K562 (cell line): ENCODE measurements around the gene JUNB. TPM values are rescaled to one million over a fixed set of nuclear protein-coding genes. Genes with fewer than 3 reads are reported as not detected.
A peak's percentile ranks its signal among the peaks of the same experiment; 100 is the strongest.

Experiments
- ATAC-seq: fragments of 200-7000 bp; cut with Tn5 transposase; 3 replicates; pipeline ENCODE4 v1.9.1; 2020; ENCODE audit warnings: moderate library complexity
- BruUV-seq: library from RNA; stranded (reverse); fragments of 400-500 nt; replicated peaks from 2 replicates; lab custom pipeline; 2021; lab: Mats Ljungman, UMichigan
- CTCF ChIA-PET: fragments of 300-600 bp; formaldehyde crosslinking; extraction: SDS; loops from one replicate; lab custom pipeline; 2021; ENCODE audit warnings: low intra/inter-chr PET ratio; lab: Yijun Ruan, JAX
- POLR2A ChIA-PET: fragments of 300-600, 350-650 bp; sonication (Branson Sonifier 250); formaldehyde crosslinking; extraction: SDS; loops from one replicate; lab custom pipeline; 2021; ENCODE audit warnings: antibody characterized with exemption, inconsistent platforms; lab: Yijun Ruan, JAX
- DNase-seq, 4 experiments: peaks; one replicate each; pipeline versions ENCODE4 v3.0.0 to v3.0.0-alpha.2; 2011 to 2018; ENCODE audit warnings: low spot score in 3 of 4, mixed read lengths in 3 of 4; ENCODE audit errors: extremely low read depth in 1 of 4
- FAIRE-seq: peaks from 2 replicates; lab custom pipeline; 2011; peaks lifted over from hg19 to GRCh38; lab: Jason Lieb, UNC
- H2AFZ ChIP-seq: 2 replicates; pipeline ENCODE4 v1.6.0; 2011; ENCODE audit warnings: low read depth, low read length, control low read depth, inconsistent platforms
- H3K27ac ChIP-seq: fragments of 200-600 bp; 3 replicates; pipeline ENCODE4 v1.8.0; 2011; ENCODE audit warnings: low read depth, mild to moderate bottlenecking, control low read depth, inconsistent platforms, low read length, moderate library complexity, mixed read lengths; ENCODE audit errors: extremely low read depth
- H3K27me3 ChIP-seq, 2 experiments: fragments of 300-600 bp in 1 of 2; 2 replicates in 1 of 2; 3 replicates in 1 of 2; pipeline versions ENCODE4 v1.6.0 to v1.8.0; 2011; ENCODE audit warnings: inconsistent platforms in 2 of 2, low read length in 2 of 2, mild to moderate bottlenecking in 1 of 2, mixed read lengths in 1 of 2, moderate library complexity in 1 of 2; ENCODE audit not compliant: control insufficient read depth in 2 of 2, insufficient read depth in 2 of 2
- H3K36me3 ChIP-seq: fragments of 300-600 bp; 3 replicates; pipeline ENCODE4 v1.8.0; 2011; ENCODE audit warnings: mild to moderate bottlenecking, low read length, inconsistent platforms; ENCODE audit not compliant: control insufficient read depth, insufficient read depth
- H3K4me1 ChIP-seq, 2 experiments: fragments of 200-600 bp in 1 of 2; replicated peaks in 1 of 2; 2 replicates in 1 of 2; 3 replicates in 1 of 2; pipeline versions ENCODE4 v1.5.1 to v1.8.0; 2011; ENCODE audit warnings: inconsistent platforms in 2 of 2, low read length in 2 of 2, mild to moderate bottlenecking in 1 of 2, mixed read lengths in 1 of 2, moderate library complexity in 1 of 2; ENCODE audit not compliant: control insufficient read depth in 2 of 2, insufficient read depth in 2 of 2
- H3K4me2 ChIP-seq: 2 replicates; pipeline ENCODE4 v1.6.1; 2011; ENCODE audit warnings: low read length, control low read depth, inconsistent platforms, mixed read lengths; ENCODE audit not compliant: insufficient read depth
- H3K4me3 ChIP-seq: fragments of 200-600 bp; sonication (generic), shearing (Covaris generic); 2 replicates; pipeline ENCODE4 v1.5.1; 2016; ENCODE audit warnings: control low read depth, inconsistent platforms
- H3K79me2 ChIP-seq: fragments of 200-600 bp; 3 replicates; pipeline ENCODE4 v1.8.0; 2011; ENCODE audit warnings: low read length, inconsistent platforms; ENCODE audit not compliant: control insufficient read depth, insufficient read depth
- H3K9ac ChIP-seq, 2 experiments: 2 replicates each; pipeline versions ENCODE4 v1.6.0 to v1.6.1; 2011; ENCODE audit warnings: low read depth in 2 of 2, low read length in 2 of 2, control low read depth in 1 of 2, inconsistent platforms in 1 of 2, mild to moderate bottlenecking in 1 of 2, mixed read lengths in 1 of 2; ENCODE audit not compliant: insufficient read depth in 1 of 2
- H3K9me1 ChIP-seq: one replicate; pipeline ENCODE4 v1.6.0; 2011; ENCODE audit warnings: inconsistent platforms, mild to moderate bottlenecking, low read length, moderate library complexity; ENCODE audit not compliant: control insufficient read depth, insufficient read depth
- H3K9me3 ChIP-seq: replicated peaks from 2 replicates; pipeline ENCODE4 v1.5.1; 2011; ENCODE audit warnings: low read depth, low read length, inconsistent platforms; ENCODE audit not compliant: control insufficient read depth, insufficient read depth
- H4K20me1 ChIP-seq: replicated peaks from 2 replicates; pipeline ENCODE4 v1.6.1; 2011; ENCODE audit warnings: low read length, inconsistent platforms, mixed read lengths; ENCODE audit not compliant: control insufficient read depth, insufficient read depth
- CBFB ChIP-seq: sonication (generic); formaldehyde crosslinking; IDR thresholded peaks from 2 replicates; pipeline ENCODE4 v1.4.0; 2020; ENCODE audit warnings: mild to moderate bottlenecking, missing genetic modification reagents
- MYNN ChIP-seq, 2 experiments: sonication (generic); formaldehyde crosslinking in 1 of 2; IDR thresholded peaks; 2 replicates each; pipeline versions ENCODE4 v1.5.0 to v1.6.1; 2016 to 2020; ENCODE audit warnings: antibody characterized with exemption in 1 of 2, missing genetic modification reagents in 1 of 2
- SAFB ChIP-seq: fragments of 200-400 bp; formaldehyde crosslinking; IDR thresholded peaks from 2 replicates; pipeline ENCODE4 v1.6.1; 2017; ENCODE audit warnings: low read depth, low read length, borderline replicate concordance
- TAF1 ChIP-seq: IDR thresholded peaks from 2 replicates; pipeline ENCODE4 v1.6.1; 2011; ENCODE audit warnings: mild to moderate bottlenecking, low read length, moderate library complexity; ENCODE audit not compliant: insufficient read depth, control insufficient read depth, severe bottlenecking; ENCODE audit errors: extremely low read depth
- ZC3H11A ChIP-seq: IDR thresholded peaks from 2 replicates; pipeline ENCODE4 v1.6.1; 2012; ENCODE audit warnings: low read depth, low read length, improper control_type of control experiment
- ZNF124 ChIP-seq: sonication (generic); formaldehyde crosslinking; IDR thresholded peaks from 2 replicates; pipeline ENCODE4 v1.8.1; 2022; ENCODE audit warnings: missing genetic modification reagents
- WGBS: fragments of 100-300 bp; shearing (Covaris generic); methylation state at CpG from one replicate; pipeline ENCODE4 v1.1.6; 2016; ENCODE audit warnings: low coverage, mixed read lengths; ENCODE audit not compliant: insufficient coverage; ENCODE audit errors: missing lambda C conversion rate; 5-methylcytosine and 5-hydroxymethylcytosine counted together
- in situ Hi-C: fragments of 300-500 bp; cut with MboI; formaldehyde crosslinking; loops from 4 replicates; pipeline ENCODE4 v1.15.0; 2018; ENCODE audit warnings: inconsistent platforms, mixed read lengths
- intact Hi-C: fragments of 100-400 bp; cut with micrococcal nuclease; formaldehyde crosslinking; loops from 2 replicates; pipeline ENCODE4 v1.14.2; 2022
- polyA plus RNA-seq, 8 experiments: library from polyadenylated mRNA; depleted of rRNA in 4 of 8; stranded (reverse) in 5 of 8; unstranded in 3 of 8; fragments of >200 nt; fragmentation: Nextera tagmentation in 2 of 8; fragmentation: Illumina TruSeq in 1 of 8; extraction: Ambion mirVana in 2 of 8; extraction: Trizol in 1 of 8; gene quantifications; 2 replicates each; pipeline versions ENCODE4 v1.2.1 to v1.2.3, GENCODE V29; 2011 to 2014; ENCODE audit warnings: inconsistent platforms in 1 of 8, missing spikeins in 1 of 8
- total RNA-seq, 7 experiments: library from RNA; depleted of rRNA in 6 of 7; stranded (reverse); fragments of >200 nt in 6 of 7; fragmentation: Illumina TruSeq in 2 of 7; extraction: Trizol in 2 of 7; gene quantifications; 2 replicates each; pipeline versions ENCODE4 v1.2.1 to v1.2.3, GENCODE V29; 2011 to 2021; ENCODE audit warnings: low replicate concordance in 1 of 7
- TF ChIP-seq, protein P1 (sequence below): fragments of 200-600 bp; sonication (generic); IDR thresholded peaks from one replicate; pipeline ENCODE4 v1.6.1; 2012; ENCODE audit warnings: mild to moderate bottlenecking, low read depth, low read length, inconsistent platforms
- TF ChIP-seq, protein P2 (sequence below): fragments of 450-650 bp; IDR thresholded peaks from 2 replicates; pipeline ENCODE4 v1.6.1; 2016; ENCODE audit warnings: borderline replicate concordance

Gene JUNB
- total and polyA plus RNA-seq, 9 of the 15 experiments (the other 6 are each of a cell fraction or from before 2014, with no cell fraction given) = 0.23 to 88.1 (median 13.1) TPM

DNA sequence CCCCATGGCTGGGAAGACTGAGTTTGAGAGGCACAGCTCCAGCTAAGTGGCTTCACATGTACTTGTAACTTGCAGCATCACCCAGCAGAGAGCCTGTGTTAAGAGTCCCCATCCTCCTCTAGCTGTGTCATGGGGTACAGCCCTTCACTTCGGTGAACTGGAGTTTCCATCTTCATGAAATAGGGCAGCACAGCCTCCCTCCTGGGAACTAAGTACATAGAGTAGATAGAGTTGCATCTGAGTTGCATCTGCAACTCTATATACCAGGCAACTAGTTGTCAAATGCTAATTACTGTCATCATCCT, 9.1 kb downstream of the JUNB start:
- Histone ChIP-seq H3K27me3 (no peaks in the 10 kb centered on the region), H3K4me2 (peak overlapping the region; percentile 82), H3K9me1 (no peaks in the 10 kb centered on the region), H3K9me3 (no peaks in the 10 kb centered on the region), H3K4me1 (peaks cover 35 to 62% of the 10 kb centered on the region in 2 experiments; a peak in 4 of 5 replicates), H3K79me2 (peaks cover 30% of the 10 kb centered on the region), H3K27ac (peak overlapping the region; percentile 90; the same call in 2 of the 3 replicates), H3K4me3 (peak overlapping the region; percentile 76), H2AFZ (no peak overlapping the region), H3K36me3 (peaks cover 33% of the 10 kb centered on the region; the same call in 2 of the 3 replicates), H4K20me1 (no peaks in the 10 kb centered on the region), H3K9ac (peak overlapping the region; percentile 90 to 96)
- no peak for DNase-seq
- in situ Hi-C loops = no loop called here
- CTCF ChIA-PET = no interaction called here
- POLR2A ChIA-PET = interaction anchor here (0.5 to 2.7 kb wide), 7 partner anchors 9 to 320 kb away, joined by 3 to 12 read pairs (median 3); partner anchors contain the start of genes DHPS, JUNB, ZNF490 and ZNF791
- no peak for ATAC-seq
- peak; percentile 19 for FAIRE-seq
- intact Hi-C loops = no loop called here
- no TSS peak for BruUV-seq
- 36% methylated on average over 1 of the region's 1 CpG for WGBS
- TF ChIP-seq CBFB (CRISPR knock-in tag) = no peak
- TF ChIP-seq SAFB = no peak
- no peak for TF ChIP-seq TAF1
- no peak for TF ChIP-seq ZNF124 (CRISPR knock-in tag)
- TF ChIP-seq, protein P1, sequence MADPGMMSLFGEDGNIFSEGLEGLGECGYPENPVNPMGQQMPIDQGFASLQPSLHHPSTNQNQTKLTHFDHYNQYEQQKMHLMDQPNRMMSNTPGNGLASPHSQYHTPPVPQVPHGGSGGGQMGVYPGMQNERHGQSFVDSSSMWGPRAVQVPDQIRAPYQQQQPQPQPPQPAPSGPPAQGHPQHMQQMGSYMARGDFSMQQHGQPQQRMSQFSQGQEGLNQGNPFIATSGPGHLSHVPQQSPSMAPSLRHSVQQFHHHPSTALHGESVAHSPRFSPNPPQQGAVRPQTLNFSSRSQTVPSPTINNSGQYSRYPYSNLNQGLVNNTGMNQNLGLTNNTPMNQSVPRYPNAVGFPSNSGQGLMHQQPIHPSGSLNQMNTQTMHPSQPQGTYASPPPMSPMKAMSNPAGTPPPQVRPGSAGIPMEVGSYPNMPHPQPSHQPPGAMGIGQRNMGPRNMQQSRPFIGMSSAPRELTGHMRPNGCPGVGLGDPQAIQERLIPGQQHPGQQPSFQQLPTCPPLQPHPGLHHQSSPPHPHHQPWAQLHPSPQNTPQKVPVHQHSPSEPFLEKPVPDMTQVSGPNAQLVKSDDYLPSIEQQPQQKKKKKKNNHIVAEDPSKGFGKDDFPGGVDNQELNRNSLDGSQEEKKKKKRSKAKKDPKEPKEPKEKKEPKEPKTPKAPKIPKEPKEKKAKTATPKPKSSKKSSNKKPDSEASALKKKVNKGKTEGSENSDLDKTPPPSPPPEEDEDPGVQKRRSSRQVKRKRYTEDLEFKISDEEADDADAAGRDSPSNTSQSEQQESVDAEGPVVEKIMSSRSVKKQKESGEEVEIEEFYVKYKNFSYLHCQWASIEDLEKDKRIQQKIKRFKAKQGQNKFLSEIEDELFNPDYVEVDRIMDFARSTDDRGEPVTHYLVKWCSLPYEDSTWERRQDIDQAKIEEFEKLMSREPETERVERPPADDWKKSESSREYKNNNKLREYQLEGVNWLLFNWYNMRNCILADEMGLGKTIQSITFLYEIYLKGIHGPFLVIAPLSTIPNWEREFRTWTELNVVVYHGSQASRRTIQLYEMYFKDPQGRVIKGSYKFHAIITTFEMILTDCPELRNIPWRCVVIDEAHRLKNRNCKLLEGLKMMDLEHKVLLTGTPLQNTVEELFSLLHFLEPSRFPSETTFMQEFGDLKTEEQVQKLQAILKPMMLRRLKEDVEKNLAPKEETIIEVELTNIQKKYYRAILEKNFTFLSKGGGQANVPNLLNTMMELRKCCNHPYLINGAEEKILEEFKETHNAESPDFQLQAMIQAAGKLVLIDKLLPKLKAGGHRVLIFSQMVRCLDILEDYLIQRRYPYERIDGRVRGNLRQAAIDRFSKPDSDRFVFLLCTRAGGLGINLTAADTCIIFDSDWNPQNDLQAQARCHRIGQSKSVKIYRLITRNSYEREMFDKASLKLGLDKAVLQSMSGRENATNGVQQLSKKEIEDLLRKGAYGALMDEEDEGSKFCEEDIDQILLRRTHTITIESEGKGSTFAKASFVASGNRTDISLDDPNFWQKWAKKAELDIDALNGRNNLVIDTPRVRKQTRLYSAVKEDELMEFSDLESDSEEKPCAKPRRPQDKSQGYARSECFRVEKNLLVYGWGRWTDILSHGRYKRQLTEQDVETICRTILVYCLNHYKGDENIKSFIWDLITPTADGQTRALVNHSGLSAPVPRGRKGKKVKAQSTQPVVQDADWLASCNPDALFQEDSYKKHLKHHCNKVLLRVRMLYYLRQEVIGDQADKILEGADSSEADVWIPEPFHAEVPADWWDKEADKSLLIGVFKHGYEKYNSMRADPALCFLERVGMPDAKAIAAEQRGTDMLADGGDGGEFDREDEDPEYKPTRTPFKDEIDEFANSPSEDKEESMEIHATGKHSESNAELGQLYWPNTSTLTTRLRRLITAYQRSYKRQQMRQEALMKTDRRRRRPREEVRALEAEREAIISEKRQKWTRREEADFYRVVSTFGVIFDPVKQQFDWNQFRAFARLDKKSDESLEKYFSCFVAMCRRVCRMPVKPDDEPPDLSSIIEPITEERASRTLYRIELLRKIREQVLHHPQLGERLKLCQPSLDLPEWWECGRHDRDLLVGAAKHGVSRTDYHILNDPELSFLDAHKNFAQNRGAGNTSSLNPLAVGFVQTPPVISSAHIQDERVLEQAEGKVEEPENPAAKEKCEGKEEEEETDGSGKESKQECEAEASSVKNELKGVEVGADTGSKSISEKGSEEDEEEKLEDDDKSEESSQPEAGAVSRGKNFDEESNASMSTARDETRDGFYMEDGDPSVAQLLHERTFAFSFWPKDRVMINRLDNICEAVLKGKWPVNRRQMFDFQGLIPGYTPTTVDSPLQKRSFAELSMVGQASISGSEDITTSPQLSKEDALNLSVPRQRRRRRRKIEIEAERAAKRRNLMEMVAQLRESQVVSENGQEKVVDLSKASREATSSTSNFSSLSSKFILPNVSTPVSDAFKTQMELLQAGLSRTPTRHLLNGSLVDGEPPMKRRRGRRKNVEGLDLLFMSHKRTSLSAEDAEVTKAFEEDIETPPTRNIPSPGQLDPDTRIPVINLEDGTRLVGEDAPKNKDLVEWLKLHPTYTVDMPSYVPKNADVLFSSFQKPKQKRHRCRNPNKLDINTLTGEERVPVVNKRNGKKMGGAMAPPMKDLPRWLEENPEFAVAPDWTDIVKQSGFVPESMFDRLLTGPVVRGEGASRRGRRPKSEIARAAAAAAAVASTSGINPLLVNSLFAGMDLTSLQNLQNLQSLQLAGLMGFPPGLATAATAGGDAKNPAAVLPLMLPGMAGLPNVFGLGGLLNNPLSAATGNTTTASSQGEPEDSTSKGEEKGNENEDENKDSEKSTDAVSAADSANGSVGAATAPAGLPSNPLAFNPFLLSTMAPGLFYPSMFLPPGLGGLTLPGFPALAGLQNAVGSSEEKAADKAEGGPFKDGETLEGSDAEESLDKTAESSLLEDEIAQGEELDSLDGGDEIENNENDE = no peak
- TF ChIP-seq, protein P2, sequence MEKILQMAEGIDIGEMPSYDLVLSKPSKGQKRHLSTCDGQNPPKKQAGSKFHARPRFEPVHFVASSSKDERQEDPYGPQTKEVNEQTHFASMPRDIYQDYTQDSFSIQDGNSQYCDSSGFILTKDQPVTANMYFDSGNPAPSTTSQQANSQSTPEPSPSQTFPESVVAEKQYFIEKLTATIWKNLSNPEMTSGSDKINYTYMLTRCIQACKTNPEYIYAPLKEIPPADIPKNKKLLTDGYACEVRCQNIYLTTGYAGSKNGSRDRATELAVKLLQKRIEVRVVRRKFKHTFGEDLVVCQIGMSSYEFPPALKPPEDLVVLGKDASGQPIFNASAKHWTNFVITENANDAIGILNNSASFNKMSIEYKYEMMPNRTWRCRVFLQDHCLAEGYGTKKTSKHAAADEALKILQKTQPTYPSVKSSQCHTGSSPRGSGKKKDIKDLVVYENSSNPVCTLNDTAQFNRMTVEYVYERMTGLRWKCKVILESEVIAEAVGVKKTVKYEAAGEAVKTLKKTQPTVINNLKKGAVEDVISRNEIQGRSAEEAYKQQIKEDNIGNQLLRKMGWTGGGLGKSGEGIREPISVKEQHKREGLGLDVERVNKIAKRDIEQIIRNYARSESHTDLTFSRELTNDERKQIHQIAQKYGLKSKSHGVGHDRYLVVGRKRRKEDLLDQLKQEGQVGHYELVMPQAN = no peak
- no peak for TF ChIP-seq ZC3H11A
- TF ChIP-seq MYNN (IDR thresholded peaks at IDR 0.05) = 0 out of 2 replicates have a peak, but pooled peaks have one; percentile 23
- TF ChIP-seq MYNN (CRISPR knock-in tag; IDR thresholded peaks at IDR 0.05) = no peak
- TF ChIP-seq, all 486 proteins: peak for 1
